HG02885 (cell line): Measurements from ENCODE around the gene ESYT1.

ENCODE experiments used
- ATAC-seq: cut with Tn5 transposase; IDR thresholded peaks from one replicate; pipeline ENCODE4 v1.9.1; 2021; ENCODE audit warnings: mild to moderate bottlenecking; ENCODE audit not compliant: unreplicated experiment, poor library complexity

The ESYT1 gene

GRCh38 chr12:56127888-56128669, at the start of gene ESYT1:
Gene ESYT1, plus strand, starts transcription at chr12:56128267. Its CDS starts 53 bp downstream, at chr12:56128320.
- peak; percentile 90 for ATAC-seq

- ATAC-seq = no peak
These were observed 49.6 kb upstream of the ESYT1 start for GRCh38 chr12:56078427-56078826.

GRCh38 chr12:56078931-56079722, 48.9 kb upstream of the ESYT1 start:
- peak; percentile 70 for ATAC-seq

GRCh38 chr12:56079723-56080555, 48.1 kb upstream of the ESYT1 start, which contains the start of gene ERBB3:
Gene ERBB3, plus strand, starts transcription at chr12:56080165. Its CDS starts 136 bp downstream, at chr12:56080301.
- ATAC-seq = peak; percentile 37

- no peak for ATAC-seq
These were observed 47.4 kb upstream of the ESYT1 start for GRCh38 chr12:56080556-56081138.

- no peak for ATAC-seq
These were observed 46.4 kb upstream of the ESYT1 start for GRCh38 chr12:56081393-56082347.

GRCh38 chr12:56082382-56082781, 45.7 kb upstream of the ESYT1 start:
- ATAC-seq = no peak

- no peak for ATAC-seq
These were observed 45.1 kb upstream of the ESYT1 start for GRCh38 chr12:56082967-56083366.

GRCh38 chr12:56084958-56085543, 43.0 kb upstream of the ESYT1 start:
- no peak for ATAC-seq

- no peak for ATAC-seq
These were observed 42.0 kb upstream of the ESYT1 start for GRCh38 chr12:56086096-56086495.

- no peak for ATAC-seq
These were observed 41.5 kb upstream of the ESYT1 start for GRCh38 chr12:56086608-56087007.

GRCh38 chr12:56087220-56087619, 40.8 kb upstream of the ESYT1 start:
- no peak for ATAC-seq

GRCh38 chr12:56097738-56098137, 30.3 kb upstream of the ESYT1 start:
- ATAC-seq = no peak

- no peak for ATAC-seq
These were observed 29.5 kb upstream of the ESYT1 start for GRCh38 chr12:56098592-56098991.

- no peak for ATAC-seq
These were observed 28.3 kb upstream of the ESYT1 start for GRCh38 chr12:56099787-56100186.

- no peak for ATAC-seq
These were observed 27.0 kb upstream of the ESYT1 start for GRCh38 chr12:56101045-56101444.

GRCh38 chr12:56102683-56103065, 25.4 kb upstream of the ESYT1 start:
- ATAC-seq = no peak

- ATAC-seq = no peak
These were observed 24.9 kb upstream of the ESYT1 start for GRCh38 chr12:56103066-56103711.
